ENCODE measurements around the gene NUP133.

The NUP133 gene

GRCh38 chr1:229459815-229460214 is 48.3 kb downstream of the NUP133 start:
- no peak for DNase-seq (ENCODE audit: low read depth, low spot score)
- H3K4me3 ChIP-seq (ENCODE audit: low read length) = no peak overlapping the region

GRCh38 chr1:229457436-229457835 is 50.7 kb downstream of the NUP133 start:
- no peak for DNase-seq (ENCODE audit: low read depth, low spot score)
- no peak overlapping the region for H3K4me3 ChIP-seq (ENCODE audit: low read length)

- no peak overlapping the region for H3K4me3 ChIP-seq (ENCODE audit: low read length)
- no peak for DNase-seq (ENCODE audit: low read depth, low spot score)
Observed at GRCh38 chr1:229456016-229456415, 52.1 kb downstream of the NUP133 start.

GRCh38 chr1:229454056-229454455 is 54.1 kb downstream of the NUP133 start:
- H3K4me3 ChIP-seq (ENCODE audit: low read length) = no peak overlapping the region

GRCh38 chr1:229452956-229453801 is 55.0 kb downstream of the NUP133 start:
- no peak overlapping the region for H3K4me3 ChIP-seq (ENCODE audit: low read length)
- DNase-seq (ENCODE audit: low read depth, low spot score) = no peak

More at GRCh38 chr1:229454056-229454455, 54.1 kb downstream of the NUP133 start:
- DNase-seq (ENCODE audit: low read depth, low spot score) = no peak

GRCh38 chr1:229448845-229449244 is 59.3 kb downstream of the NUP133 start:
- H3K4me3 ChIP-seq (ENCODE audit: low read length) = no peak overlapping the region
- no peak for DNase-seq (ENCODE audit: low read depth, low spot score)

GRCh38 chr1:229448354-229448753 is 59.8 kb downstream of the NUP133 start:
- no peak overlapping the region for H3K4me3 ChIP-seq (ENCODE audit: low read length)
- no peak for DNase-seq (ENCODE audit: low read depth, low spot score)

- H3K4me3 ChIP-seq (ENCODE audit: low read length) = no peak overlapping the region
- no peak for DNase-seq (ENCODE audit: low read depth, low spot score)
Observed at GRCh38 chr1:229447809-229448252, 60.3 kb downstream of the NUP133 start.

- DNase-seq (ENCODE audit: low read depth, low spot score) = no peak
- no peak overlapping the region for H3K4me3 ChIP-seq (ENCODE audit: low read length)
Observed at GRCh38 chr1:229445828-229446227, 62.3 kb downstream of the NUP133 start.

- H3K4me3 ChIP-seq (ENCODE audit: low read length) = no peak overlapping the region
- DNase-seq (ENCODE audit: low read depth, low spot score) = no peak
Observed at GRCh38 chr1:229440851-229441537, 67.1 kb downstream of the NUP133 start.

GRCh38 chr1:229438021-229438420 is 70.1 kb downstream of the NUP133 start:
- H3K4me3 ChIP-seq (ENCODE audit: low read length) = no peak overlapping the region
- no peak for DNase-seq (ENCODE audit: low read depth, low spot score)

GRCh38 chr1:229437443-229437842 is 70.7 kb downstream of the NUP133 start:
- no peak overlapping the region for H3K4me3 ChIP-seq (ENCODE audit: low read length)
- DNase-seq (ENCODE audit: low read depth, low spot score) = no peak

GRCh38 chr1:229436201-229436600 is 71.9 kb downstream of the NUP133 start:
- H3K4me3 ChIP-seq (ENCODE audit: low read length) = no peak overlapping the region
- DNase-seq (ENCODE audit: low read depth, low spot score) = no peak

- DNase-seq (ENCODE audit: low read depth, low spot score) = no peak
- H3K4me3 ChIP-seq (ENCODE audit: low read length) = no peak overlapping the region
Observed at GRCh38 chr1:229434641-229435051, 73.5 kb downstream of the NUP133 start.

- no peak within 1 kb of the TSS for H3K4me3 ChIP-seq (ENCODE audit: low read length)
- no peak for DNase-seq (ENCODE audit: low read depth, low spot score)
Observed at GRCh38 chr1:229434005-229434640, 74.0 kb downstream of the NUP133 start, which contains the start of gene ACTA1. ACTA1 (minus strand) TSS chr1:229434094; CDS start chr1:229433115, 979 bp downstream.

GRCh38 chr1:229433364-229434004 is 74.7 kb downstream of the NUP133 start:
- no peak overlapping the region for H3K4me3 ChIP-seq (ENCODE audit: low read length)

GRCh38 chr1:229432905-229433304 is 75.2 kb downstream of the NUP133 start:
- H3K4me3 ChIP-seq (ENCODE audit: low read length) = no peak overlapping the region
- DNase-seq (ENCODE audit: low read depth, low spot score) = no peak

More at GRCh38 chr1:229433364-229434004, 74.7 kb downstream of the NUP133 start:
- no peak for DNase-seq (ENCODE audit: low read depth, low spot score)

- H3K4me3 ChIP-seq (ENCODE audit: low read length) = no peak overlapping the region
- no peak for DNase-seq (ENCODE audit: low read depth, low spot score)
Observed at GRCh38 chr1:229432116-229432461, 76.1 kb downstream of the NUP133 start.

Data from Jurkat, Clone E6-1 (cell line).